Ovary (tissue), 3 donors: Measurements from ENCODE around the gene H6PD.

Experiments used
- EP300 ChIP-seq: sonication (generic); formaldehyde crosslinking; IDR thresholded peaks from one replicate; pipeline ENCODE4 v1.6.1; 2017; ENCODE audit warnings: antibody characterized with exemption
- POLR2A ChIP-seq: fragments of 450-650 bp; IDR thresholded peaks from one replicate; pipeline ENCODE4 v1.6.1; 2017; ENCODE audit warnings: antibody characterized with exemption, mild to moderate bottlenecking, moderate library complexity
- TF ChIP-seq, protein P1 (sequence below), 3 donors: fragments of 450-650 bp in 2 of 3; fragments of 200-600 bp in 1 of 3; IDR thresholded peaks; one replicate each; pipeline versions ENCODE4 v1.5.1 to v1.8.0; 2016 to 2022; ENCODE audit warnings: antibody characterized with exemption in 3 of 3, mild to moderate bottlenecking in 1 of 3
- donor health status: DM: no; HTN: no; CAD: no.

DNA sequence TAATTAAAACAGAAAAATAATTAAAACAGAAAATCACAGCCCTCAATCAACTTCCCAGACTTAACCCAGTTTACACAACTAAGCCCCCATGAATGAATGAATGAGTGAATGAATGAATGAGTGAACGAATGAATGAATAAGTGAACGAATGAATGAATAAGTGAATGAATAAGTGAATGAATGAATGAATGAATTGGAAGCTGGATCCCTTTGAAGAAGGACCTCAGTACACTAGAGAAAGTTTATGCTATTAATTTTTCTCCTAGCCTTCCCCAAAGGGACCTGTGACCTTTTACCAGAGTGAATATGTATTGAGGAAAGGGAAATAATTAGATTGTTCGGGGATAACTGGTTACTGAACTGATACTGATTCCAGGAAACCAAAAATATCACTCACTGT, 63.7 kb downstream of the H6PD start:
- TF ChIP-seq, protein P1, sequence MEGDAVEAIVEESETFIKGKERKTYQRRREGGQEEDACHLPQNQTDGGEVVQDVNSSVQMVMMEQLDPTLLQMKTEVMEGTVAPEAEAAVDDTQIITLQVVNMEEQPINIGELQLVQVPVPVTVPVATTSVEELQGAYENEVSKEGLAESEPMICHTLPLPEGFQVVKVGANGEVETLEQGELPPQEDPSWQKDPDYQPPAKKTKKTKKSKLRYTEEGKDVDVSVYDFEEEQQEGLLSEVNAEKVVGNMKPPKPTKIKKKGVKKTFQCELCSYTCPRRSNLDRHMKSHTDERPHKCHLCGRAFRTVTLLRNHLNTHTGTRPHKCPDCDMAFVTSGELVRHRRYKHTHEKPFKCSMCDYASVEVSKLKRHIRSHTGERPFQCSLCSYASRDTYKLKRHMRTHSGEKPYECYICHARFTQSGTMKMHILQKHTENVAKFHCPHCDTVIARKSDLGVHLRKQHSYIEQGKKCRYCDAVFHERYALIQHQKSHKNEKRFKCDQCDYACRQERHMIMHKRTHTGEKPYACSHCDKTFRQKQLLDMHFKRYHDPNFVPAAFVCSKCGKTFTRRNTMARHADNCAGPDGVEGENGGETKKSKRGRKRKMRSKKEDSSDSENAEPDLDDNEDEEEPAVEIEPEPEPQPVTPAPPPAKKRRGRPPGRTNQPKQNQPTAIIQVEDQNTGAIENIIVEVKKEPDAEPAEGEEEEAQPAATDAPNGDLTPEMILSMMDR (IDR thresholded peaks at IDR 0.05): no peak
- TF ChIP-seq POLR2A: no peak
- no peak for TF ChIP-seq EP300
